Embryonic facial prominence (tissue), 1 donor: ENCODE results near the gene GFRA1.
"Not testable (repeated sequence)": the region's sequence is repeated elsewhere in the genome, so short reads cannot be mapped to it uniquely, and the experiment has no call there.

ENCODE experiments used
- DNase-seq: peaks from one replicate; pipeline ENCODE4 v3.0.0-alpha.2; 2016; ENCODE audit errors: extremely low spot score

GFRA1 gene

GRCh38 chr10:116039612-116040011, 233.4 kb downstream of the GFRA1 start:
- DNase-seq, result no peak

DNA sequence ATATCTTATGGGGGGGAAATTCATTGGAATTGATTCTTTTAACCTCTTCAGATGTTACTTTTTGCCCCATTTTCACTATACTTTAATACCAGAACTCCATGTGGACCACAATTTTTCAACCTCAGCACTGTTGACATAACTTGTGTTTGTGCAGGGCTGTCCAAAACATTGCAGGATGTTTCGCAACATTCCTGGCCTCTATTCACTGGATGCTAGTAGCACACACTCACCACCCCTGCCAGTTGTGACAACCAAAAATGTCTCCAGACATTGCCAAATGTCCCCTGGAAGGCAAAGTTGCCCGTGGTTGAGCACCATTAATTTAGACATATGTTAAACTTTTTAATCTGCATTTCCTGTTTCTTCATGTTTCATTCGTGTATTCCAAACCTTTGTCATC, 234.7 kb downstream of the GFRA1 start:
- DNase-seq, result no peak

GRCh38 chr10:116035406-116035805, 237.6 kb downstream of the GFRA1 start:
- not testable (repeated sequence) for DNase-seq

DNA sequence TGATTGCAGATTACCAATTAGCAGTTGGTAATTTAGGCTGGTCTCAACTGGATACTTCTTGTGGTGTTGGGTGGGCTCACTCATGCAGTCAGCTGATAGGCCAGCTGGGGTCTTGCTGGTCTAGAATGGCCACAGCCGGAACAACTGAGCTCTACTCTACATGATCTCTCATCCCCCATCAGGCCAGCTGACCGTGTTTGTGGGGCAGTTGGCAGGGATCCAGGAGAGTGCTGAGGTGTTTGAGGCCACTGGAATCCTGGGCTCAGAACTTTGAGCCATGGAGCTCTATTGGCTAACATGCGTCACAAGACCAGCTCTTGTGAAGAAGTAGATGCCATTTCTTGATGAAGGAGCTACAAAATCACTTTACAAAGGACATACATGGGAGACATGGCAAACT, 242.4 kb downstream of the GFRA1 start:
- DNase-seq, result no peak

- DNase-seq, result no peak
These were observed 243.2 kb downstream of the GFRA1 start for GRCh38 chr10:116029826-116030225.

DNA sequence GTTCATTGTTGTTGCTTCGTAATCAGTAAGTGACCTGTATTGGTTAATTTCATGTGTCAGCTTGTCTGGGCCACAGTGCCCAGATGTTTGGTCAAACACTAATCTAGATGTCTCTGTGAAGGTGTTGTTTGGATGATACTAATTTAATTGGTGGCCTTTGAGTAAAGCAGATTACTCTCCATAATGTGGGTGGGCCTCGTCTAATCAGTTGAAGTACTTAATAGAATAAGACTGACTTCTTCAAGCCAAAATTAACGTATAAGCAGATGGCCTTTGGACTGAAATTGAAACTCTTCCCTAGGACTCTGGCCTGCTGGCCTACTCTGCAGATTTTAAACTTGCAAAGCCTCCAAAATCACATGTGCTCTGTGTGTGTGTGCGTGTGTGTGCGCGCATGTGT, 245.7 kb downstream of the GFRA1 start:
- DNase-seq, result no peak

DNA sequence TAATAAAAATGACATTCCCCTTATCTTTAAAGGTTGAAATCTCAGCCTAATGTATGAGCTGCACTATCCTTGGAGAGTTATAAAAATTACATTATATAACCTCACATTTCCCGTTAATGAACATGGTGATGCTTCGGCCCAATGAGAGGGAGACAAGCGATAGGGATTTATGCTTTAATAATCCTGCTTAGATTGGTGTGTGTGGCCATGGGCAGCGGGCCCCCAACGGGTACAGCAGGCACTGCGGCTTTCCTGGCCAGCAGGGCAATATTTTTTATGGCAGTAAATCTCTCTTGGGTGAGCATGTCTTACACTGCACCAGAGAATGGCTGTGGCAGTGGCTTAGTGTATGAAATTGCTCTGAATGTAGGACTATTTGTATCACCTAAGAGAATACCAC, 246.3 kb downstream of the GFRA1 start:
- DNase-seq, result no peak

DNA sequence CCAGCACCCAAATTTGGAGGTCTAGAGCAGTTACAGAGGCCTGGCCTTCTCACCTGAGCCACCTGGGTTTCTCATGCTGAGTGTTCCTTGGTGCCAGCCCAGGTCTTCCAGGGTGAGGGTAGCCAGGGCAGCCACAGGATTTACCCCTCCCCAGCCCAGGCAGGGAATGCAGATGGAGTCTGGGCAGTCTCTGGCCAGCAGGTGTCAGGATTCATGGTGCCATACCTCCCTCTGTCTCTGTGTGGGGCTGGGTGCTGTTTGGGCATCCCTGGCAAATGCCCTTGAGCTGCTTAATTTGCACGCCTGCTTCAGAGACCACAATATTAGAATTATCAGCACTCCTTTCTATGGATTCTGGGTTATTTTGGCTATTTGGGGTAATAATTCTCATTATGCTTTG, 246.7 kb downstream of the GFRA1 start:
- no peak for DNase-seq

DNA sequence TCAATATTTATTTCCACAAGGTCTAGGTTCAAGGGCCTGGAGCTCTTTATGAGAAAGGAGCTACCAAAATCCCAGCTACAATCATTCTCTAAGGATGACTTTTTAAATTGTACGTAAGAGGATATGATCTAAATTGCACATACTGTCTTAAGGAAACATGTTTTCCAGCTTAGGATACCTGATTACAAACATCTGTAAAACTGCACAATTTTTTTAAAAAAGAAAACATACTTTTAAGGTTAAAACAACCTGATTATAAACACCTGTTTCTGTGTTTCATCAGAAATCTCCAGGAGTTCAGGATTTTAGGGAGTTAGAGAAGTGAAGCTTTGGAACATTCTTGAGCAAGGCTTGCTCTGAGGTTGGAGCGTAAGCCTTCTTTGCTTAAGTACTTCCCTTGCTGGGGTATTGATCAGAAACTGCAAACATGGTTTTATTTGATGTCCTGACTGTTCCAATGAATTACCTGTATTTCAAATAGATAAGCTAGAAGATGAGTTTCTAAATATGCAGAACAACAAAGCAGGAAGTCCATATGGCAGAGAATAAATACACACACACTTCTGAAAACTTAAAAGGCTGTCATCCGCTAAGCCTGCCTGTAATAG, 248.6 kb downstream of the GFRA1 start:
- no peak for DNase-seq

DNA sequence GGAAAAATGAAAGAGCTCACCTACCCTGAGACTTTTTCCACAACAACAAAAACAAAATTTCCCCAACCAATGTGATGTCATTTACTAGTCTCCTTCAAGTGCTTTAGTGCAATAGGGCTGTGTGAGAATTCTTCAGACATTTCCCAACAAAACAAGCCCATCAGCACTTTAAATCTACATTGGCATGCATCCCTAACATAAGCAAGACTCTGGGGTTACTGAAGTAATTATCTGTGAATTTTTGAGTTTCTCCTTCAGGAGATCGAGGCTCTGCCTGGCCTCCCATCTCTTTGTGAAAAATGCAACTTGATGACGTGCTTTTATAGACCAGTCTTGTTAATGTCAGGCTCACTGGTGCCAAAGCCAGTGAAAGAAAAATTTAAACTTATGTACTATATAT, 255.6 kb downstream of the GFRA1 start:
- DNase-seq, result no peak

DNA sequence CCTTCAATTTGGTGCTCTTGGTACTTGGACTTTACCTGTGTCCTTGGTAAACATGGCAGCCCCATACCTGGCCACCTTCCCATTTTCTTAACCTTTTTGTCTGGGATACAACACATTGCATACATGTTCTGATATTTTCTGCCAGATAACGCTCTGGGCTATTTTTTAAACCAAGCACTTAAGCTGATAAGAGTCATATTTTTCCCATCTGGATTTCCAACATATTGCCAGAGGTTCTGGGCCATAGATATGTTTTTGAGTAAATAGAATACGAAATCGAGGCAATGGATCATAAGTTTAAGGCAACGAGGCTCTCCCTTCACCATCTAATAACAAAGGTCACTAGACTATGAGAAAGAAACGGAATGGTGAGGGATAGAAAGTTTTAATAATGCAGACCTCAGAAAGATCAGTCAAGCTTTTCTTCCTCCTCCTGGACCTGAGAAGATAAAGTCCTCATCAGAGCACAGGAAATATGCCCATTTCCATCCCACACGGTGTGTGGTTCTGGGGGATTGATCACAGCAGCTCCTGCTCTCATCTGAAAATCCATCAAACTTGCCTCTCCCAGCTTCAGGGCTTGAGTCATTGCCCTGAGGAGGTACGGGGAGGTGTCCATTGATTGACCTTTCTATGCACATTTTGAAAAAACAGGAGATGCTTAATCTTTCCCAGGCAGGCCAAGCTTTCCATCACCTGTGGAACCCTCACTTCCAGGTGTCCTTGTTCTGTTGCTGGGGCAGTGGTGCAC, 257.2 kb downstream of the GFRA1 start:
- DNase-seq, result no peak

GRCh38 chr10:116014871-116015582, 258.0 kb downstream of the GFRA1 start:
- DNase-seq, result peak; percentile 21

- no peak for DNase-seq
These were observed 258.7 kb downstream of the GFRA1 start for GRCh38 chr10:116014326-116014725.

DNA sequence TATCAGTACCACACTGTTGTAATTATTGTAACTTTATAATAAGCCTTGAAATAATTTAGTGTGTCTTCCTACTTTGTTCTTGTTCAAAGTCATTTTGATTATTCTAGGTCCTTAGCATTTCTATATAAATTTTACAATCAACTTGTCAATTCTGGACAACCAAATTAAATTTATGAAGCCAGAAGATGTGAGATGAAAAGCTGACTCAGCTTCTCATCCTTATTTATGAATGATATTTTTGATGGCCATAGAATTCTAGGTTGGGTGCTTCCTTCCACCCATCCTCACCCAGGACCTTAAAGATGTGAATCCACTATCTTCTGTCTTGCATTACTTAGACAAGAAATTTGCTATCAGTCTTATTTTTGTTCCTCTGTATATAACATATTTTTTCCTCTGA, 261.1 kb downstream of the GFRA1 start:
- no peak for DNase-seq

DNA sequence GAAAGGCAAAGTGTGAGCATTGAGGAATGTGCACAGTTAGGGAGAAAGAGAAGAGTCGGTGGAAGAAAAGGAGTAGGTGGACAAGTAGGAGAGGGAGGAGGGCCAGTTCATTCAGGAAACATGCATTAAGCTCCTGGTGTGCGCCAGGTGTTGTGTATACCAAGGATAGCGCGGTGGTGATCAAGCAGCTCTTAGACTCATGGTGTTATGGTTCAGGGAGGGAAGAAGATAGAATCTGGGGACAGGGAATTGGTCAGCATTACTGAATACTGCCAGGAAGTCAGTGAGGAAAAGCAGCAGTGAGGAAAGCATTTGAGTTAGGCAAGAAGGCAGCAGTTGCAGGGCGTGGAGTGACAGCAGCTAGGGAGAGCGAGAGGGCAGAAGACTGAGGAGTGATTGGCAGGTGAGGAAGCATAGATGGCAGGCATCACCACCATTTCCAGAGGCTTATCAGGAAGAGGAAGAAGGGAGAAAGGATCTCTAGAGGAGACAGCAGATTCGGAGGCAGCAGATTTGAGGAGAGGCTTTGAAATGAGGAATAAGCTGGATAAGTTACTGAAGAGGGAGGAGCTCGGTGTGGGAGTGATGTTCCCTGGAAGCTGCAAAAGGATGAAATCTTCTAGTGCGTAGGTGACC, 265.6 kb downstream of the GFRA1 start:
- DNase-seq, result no peak
